PC-3 (cell line): ENCODE data around the gene RAPGEF4. TPM values are rescaled to one million over a fixed set of nuclear protein-coding genes. Genes with fewer than 3 reads are reported as not detected.

Source experiments
- ATAC-seq: fragments of 200-7000 bp; cut with Tn5 transposase; 2 replicates; pipeline ENCODE4 v1.9.1; 2020; ENCODE audit warnings: mild to moderate bottlenecking, moderate library complexity
- BruUV-seq: library from RNA; stranded (reverse); fragments of 400-500 nt; replicated peaks from 2 replicates; lab custom pipeline; 2021; lab: Mats Ljungman, UMichigan
- CTCF ChIA-PET: fragments of 300-600 bp; sonication (Branson Sonifier 250); formaldehyde crosslinking; loops from one replicate; lab custom pipeline; 2022; ENCODE audit warnings: antibody characterized with exemption; lab: Charles Lee
- POLR2A ChIA-PET: fragments of 300-600 bp; sonication (Branson Sonifier 250); formaldehyde crosslinking; loops from one replicate; lab custom pipeline; 2022; ENCODE audit warnings: antibody characterized with exemption; ENCODE audit not compliant: unreplicated experiment; lab: Charles Lee
- DNase-seq: peaks from one replicate; pipeline ENCODE4 v3.0.0-alpha.2; 2015
- H2AFZ ChIP-seq: fragments of 300-600 bp; sonication (generic); 2 replicates; pipeline ENCODE4 v1.6.0; 2016; ENCODE audit warnings: antibody characterized with exemption, low read length
- H3F3A ChIP-seq: fragments of 300-600 bp; sonication (generic); one replicate; pipeline ENCODE4 v1.6.0; 2017; ENCODE audit warnings: antibody characterized with exemption, low read length, control low read depth, mild to moderate bottlenecking; ENCODE audit not compliant: unreplicated experiment
- H3K27ac ChIP-seq: fragments of 300-600 bp; sonication (generic); 2 replicates; pipeline ENCODE4 v1.5.1; 2016; ENCODE audit warnings: mild to moderate bottlenecking, low read length
- H3K27me3 ChIP-seq: fragments of 300-600 bp; sonication (generic); 2 replicates; pipeline ENCODE4 v1.6.1; 2016; ENCODE audit warnings: low read length, mixed read lengths
- H3K36me3 ChIP-seq: fragments of 300-600 bp; sonication (generic); 2 replicates; pipeline ENCODE4 v1.6.1; 2016; ENCODE audit warnings: low read depth, mixed run types, low read length, mixed read lengths
- H3K4me1 ChIP-seq: fragments of 300-600 bp; sonication (generic); 2 replicates; pipeline ENCODE4 v1.5.1; 2016; ENCODE audit warnings: low read length; ENCODE audit not compliant: insufficient read depth
- H3K4me2 ChIP-seq: fragments of 300-600 bp; sonication (generic); 2 replicates; pipeline ENCODE4 v1.6.0; 2016; ENCODE audit warnings: low read length
- H3K4me3 ChIP-seq: fragments of 300-600 bp; sonication (generic); 2 replicates; pipeline ENCODE4 v1.5.1; 2016; ENCODE audit warnings: mild to moderate bottlenecking, low read length, mixed read lengths
- H3K79me2 ChIP-seq: fragments of 300-600 bp; sonication (generic); 2 replicates; pipeline ENCODE4 v1.6.1; 2017; ENCODE audit warnings: low read length, mixed read lengths
- H3K9ac ChIP-seq: fragments of 300-600 bp; sonication (generic); 2 replicates; pipeline ENCODE4 v1.6.0; 2016; ENCODE audit warnings: mild to moderate bottlenecking, low read length
- H3K9me2 ChIP-seq: fragments of 300-600 bp; sonication (generic); replicated peaks from 2 replicates; pipeline ENCODE4 v1.6.1; 2016; ENCODE audit warnings: mixed run types, low read length, mixed read lengths
- H3K9me3 ChIP-seq: fragments of 300-600 bp; sonication (generic); 2 replicates; pipeline ENCODE4 v1.6.1; 2016; ENCODE audit warnings: low read length, mixed read lengths
- H4K20me1 ChIP-seq: fragments of 300-600 bp; sonication (generic); 2 replicates; pipeline ENCODE4 v1.6.1; 2016; ENCODE audit warnings: low read length, mixed read lengths
- EZH2 ChIP-seq: fragments of 300-600 bp; sonication (generic); IDR thresholded peaks from one replicate; pipeline ENCODE4 v1.6.1; 2017; ENCODE audit warnings: antibody characterized with exemption, mild to moderate bottlenecking, low read length; ENCODE audit not compliant: unreplicated experiment
- EZH2phosphoT487 ChIP-seq: fragments of 300-600 bp; sonication (generic); IDR thresholded peaks from 2 replicates; pipeline ENCODE4 v1.6.1; 2018; ENCODE audit warnings: mild to moderate bottlenecking, antibody characterized with exemption, low read length, borderline replicate concordance
- intact Hi-C: fragments of 100-400 bp; cut with micrococcal nuclease; formaldehyde crosslinking; loops from 2 replicates; pipeline ENCODE4 v1.9.0; 2023
- total RNA-seq: library from RNA; depleted of rRNA; stranded (reverse); fragments of >200 nt; gene quantifications from 2 replicates; pipeline ENCODE4 v1.2.3, GENCODE V29; 2014
- TF ChIP-seq, protein P1 (sequence below): fragments of 300-600 bp; sonication (generic); conservative IDR thresholded peaks from 2 replicates; pipeline ENCODE4 v1.5.1; 2017; ENCODE audit warnings: antibody characterized with exemption, low read depth, mild to moderate bottlenecking, low read length

The RAPGEF4 gene
- total RNA-seq, 1 experiment from 2014 or later = 0.87 TPM

DNA sequence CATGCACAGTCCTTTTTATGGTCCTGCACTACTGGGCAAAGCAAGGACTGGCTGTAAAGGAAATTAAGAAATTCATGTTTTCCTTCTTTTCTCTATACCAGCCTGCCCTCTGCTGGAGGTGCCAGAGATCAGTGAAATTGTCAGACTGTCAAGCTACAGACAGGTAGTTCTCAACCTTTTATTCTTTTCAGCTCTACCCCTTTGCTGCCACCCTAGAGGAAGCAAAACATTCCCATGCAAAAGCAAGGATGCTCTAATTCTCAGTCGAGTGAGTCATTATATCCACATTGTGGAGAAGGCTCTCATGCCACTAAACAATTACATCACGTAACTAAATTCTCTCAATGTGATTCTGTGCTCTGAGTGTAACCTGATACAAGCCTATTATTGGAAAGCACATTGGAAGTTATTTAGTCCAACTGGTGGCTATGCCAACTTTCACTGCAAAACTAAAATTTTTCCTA is 25.0 kb upstream of the RAPGEF4 start:
- Histone ChIP-seq H3K4me3 (no peak overlapping the region), H3K79me2 (no peaks in the 10 kb centered on the region), H3K27ac (peak overlapping the region; percentile 63), H3K36me3 (no peaks in the 10 kb centered on the region), H4K20me1 (no peaks in the 10 kb centered on the region), H3K4me1 (peaks cover 20% of the 10 kb centered on the region), H3K4me2 (peak overlapping the region; percentile 28), H3F3A (no peaks in the 10 kb centered on the region), H2AFZ (no peak overlapping the region), H3K9me3 (no peaks in the 10 kb centered on the region), H3K9me2 (no peaks in the 10 kb centered on the region), H3K9ac (peak overlapping the region; percentile 18; the same call in 1 of the 2 replicates), H3K27me3 (no peaks in the 10 kb centered on the region)
- DNase-seq (peak; percentile 96), ATAC-seq (peak; percentile 100)
- intact Hi-C loops = loop anchor here (1.0 to 10.0 kb wide), 2 partner anchors 117 to 206 kb away; no protein-coding TSS in a partner anchor
- no peak for TF ChIP-seq EZH2
- TF ChIP-seq, protein P1, sequence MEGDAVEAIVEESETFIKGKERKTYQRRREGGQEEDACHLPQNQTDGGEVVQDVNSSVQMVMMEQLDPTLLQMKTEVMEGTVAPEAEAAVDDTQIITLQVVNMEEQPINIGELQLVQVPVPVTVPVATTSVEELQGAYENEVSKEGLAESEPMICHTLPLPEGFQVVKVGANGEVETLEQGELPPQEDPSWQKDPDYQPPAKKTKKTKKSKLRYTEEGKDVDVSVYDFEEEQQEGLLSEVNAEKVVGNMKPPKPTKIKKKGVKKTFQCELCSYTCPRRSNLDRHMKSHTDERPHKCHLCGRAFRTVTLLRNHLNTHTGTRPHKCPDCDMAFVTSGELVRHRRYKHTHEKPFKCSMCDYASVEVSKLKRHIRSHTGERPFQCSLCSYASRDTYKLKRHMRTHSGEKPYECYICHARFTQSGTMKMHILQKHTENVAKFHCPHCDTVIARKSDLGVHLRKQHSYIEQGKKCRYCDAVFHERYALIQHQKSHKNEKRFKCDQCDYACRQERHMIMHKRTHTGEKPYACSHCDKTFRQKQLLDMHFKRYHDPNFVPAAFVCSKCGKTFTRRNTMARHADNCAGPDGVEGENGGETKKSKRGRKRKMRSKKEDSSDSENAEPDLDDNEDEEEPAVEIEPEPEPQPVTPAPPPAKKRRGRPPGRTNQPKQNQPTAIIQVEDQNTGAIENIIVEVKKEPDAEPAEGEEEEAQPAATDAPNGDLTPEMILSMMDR = peak; percentile 95
- TF ChIP-seq EZH2phosphoT487 = no peak
- ChIA-PET CTCF (interaction anchor here (0.6 to 1.6 kb wide), 11 partner anchors 9 to 1778 kb away, joined by 3 to 8 read pairs (median 4); no protein-coding TSS in a partner anchor), POLR2A (interaction anchor here (0.5 to 0.6 kb wide), 3 partner anchors 40 to 234 kb away, joined by 3 to 7 read pairs (median 3); no protein-coding TSS in a partner anchor)
- BruUV-seq = no TSS peak

DNA sequence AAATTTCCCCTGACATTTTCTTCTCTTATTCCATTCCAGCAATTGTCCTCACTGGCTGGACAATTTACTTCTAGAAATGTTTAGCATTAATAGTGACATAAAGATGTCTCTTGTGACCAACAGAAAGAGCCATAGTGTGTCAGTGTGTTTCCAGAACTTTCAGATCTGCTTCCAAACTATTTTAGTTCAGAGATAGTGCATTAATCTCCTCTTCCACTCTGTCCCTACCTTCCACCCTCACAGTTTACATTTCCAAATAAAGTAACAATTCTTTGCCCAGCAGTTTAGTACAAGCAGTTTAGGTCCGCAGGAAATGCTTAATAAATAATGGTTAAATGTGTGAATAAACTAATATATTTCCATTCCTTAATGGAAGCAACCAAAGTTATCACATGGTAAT is 24.5 kb upstream of the RAPGEF4 start:
- Histone ChIP-seq H3K27me3 (no peaks in the 10 kb centered on the region), H3K4me1 (peaks cover 20% of the 10 kb centered on the region), H3K27ac (peak overlapping the region; percentile 63), H2AFZ (no peak overlapping the region), H3K9ac (peak overlapping the region; percentile 18; the same call in 1 of the 2 replicates), H3K9me3 (no peaks in the 10 kb centered on the region), H4K20me1 (no peaks in the 10 kb centered on the region), H3K4me2 (peak overlapping the region; percentile 28), H3K4me3 (no peak overlapping the region), H3K36me3 (no peaks in the 10 kb centered on the region), H3K79me2 (no peaks in the 10 kb centered on the region), H3K9me2 (no peaks in the 10 kb centered on the region), H3F3A (no peaks in the 10 kb centered on the region)
- DNase-seq (no peak), ATAC-seq (no peak; the same call in 1 of the 2 replicates)
- BruUV-seq = no TSS peak
- intact Hi-C loops = loop anchor here (10.0 kb wide), 1 partner anchor 206 kb away; no protein-coding TSS in a partner anchor
- POLR2A ChIA-PET = interaction anchor here (0.5 to 0.6 kb wide), 3 partner anchors 40 to 234 kb away, joined by 3 to 7 read pairs (median 3); no protein-coding TSS in a partner anchor
- CTCF ChIA-PET = interaction anchor here (0.6 to 1.6 kb wide), 10 partner anchors 9 to 1778 kb away, joined by 3 to 8 read pairs (median 4); no protein-coding TSS in a partner anchor
- TF ChIP-seq, protein P1 = no peak
- TF ChIP-seq EZH2phosphoT487 (no peak), EZH2 (no peak)

DNA sequence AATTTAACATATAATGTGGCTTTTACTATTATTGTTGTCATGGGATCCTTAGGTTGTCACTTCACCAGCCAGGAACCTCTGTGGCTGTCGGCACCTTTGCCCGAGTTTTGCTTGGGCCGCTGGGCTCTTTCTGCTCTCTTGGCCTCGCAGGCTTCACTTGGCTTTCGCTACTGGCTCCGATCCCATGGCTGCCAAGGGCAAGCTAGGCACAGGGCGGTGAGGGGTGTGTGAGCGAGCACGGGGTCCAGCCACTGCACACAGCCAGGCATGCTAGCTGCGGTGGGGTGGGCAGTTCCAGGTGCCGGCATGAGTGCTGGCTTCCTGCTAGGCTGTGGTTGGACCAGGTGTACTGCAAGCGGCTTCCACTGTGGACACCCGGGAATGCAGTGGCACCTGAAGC is 23.4 kb upstream of the RAPGEF4 start:
- intact Hi-C loops = loop anchor here (10.0 kb wide), 1 partner anchor 207 kb away; no protein-coding TSS in a partner anchor
- H3K4me3 ChIP-seq = no peak overlapping the region
- no peaks in the 10 kb centered on the region for H3K9me3 ChIP-seq
- ATAC-seq (no peak), DNase-seq (no peak)
- no peak overlapping the region for H3K9ac ChIP-seq
- no peak overlapping the region for H3K27ac ChIP-seq
- no peaks in the 10 kb centered on the region for H3K27me3 ChIP-seq
- H3K4me2 ChIP-seq = no peak overlapping the region
- H3K4me1 ChIP-seq = peaks cover 20% of the 10 kb centered on the region
- no peak for TF ChIP-seq EZH2
- TF ChIP-seq, protein P1 = no peak
- no peak for TF ChIP-seq EZH2phosphoT487
- ChIA-PET POLR2A (no interaction called here), CTCF (no interaction called here)
- no peak overlapping the region for H2AFZ ChIP-seq
- no TSS peak for BruUV-seq
- H3K9me2 ChIP-seq = no peaks in the 10 kb centered on the region
- H3K79me2 ChIP-seq = no peaks in the 10 kb centered on the region
- H3K36me3 ChIP-seq = no peaks in the 10 kb centered on the region
- H4K20me1 ChIP-seq = no peaks in the 10 kb centered on the region
- no peaks in the 10 kb centered on the region for H3F3A ChIP-seq
